ENCODE data around the gene DENND11.
"Not testable (repeated sequence)": the region's sequence is repeated elsewhere in the genome, so short reads cannot be mapped to it uniquely, and the experiment has no call there.

Gene DENND11

DNA sequence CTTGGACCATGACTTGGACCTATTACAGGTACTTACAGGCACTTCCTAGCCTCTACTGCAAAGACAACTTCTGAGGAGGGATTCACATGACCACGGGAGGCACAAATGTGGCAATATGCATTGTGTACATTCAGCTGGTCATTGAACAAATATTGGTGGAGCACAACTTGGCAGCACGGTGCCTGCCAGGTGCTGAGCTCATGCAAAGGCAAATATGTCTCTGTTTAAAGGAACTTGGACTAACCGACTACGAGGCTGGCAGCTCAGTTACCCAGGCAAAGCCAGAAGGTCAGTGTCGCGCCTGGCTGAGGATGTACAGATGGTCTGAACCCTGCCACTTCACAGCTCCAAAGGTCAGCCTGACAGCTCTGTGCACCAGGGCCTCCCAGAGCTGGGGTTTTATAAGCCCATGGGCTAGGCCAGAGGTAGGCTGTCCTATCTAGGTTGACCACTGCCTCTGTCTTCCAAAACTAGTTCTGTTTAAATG lies 6.1 kb downstream of the DENND11 start:
- no peak overlapping the region for H3K4me3 ChIP-seq (ENCODE audit: low read depth, low read length)
- TF ChIP-seq CTCF (IDR thresholded peaks at IDR 0.05; ENCODE audit: borderline replicate concordance, insufficient read depth, low read depth, low read length): no peak

GRCh38 chr7:141693082-141693481 lies 8.9 kb downstream of the DENND11 start:
- H3K4me3 ChIP-seq (ENCODE audit: low read depth, low read length): no peak overlapping the region
- no peak for TF ChIP-seq CTCF (IDR thresholded peaks at IDR 0.05; ENCODE audit: borderline replicate concordance, insufficient read depth, low read depth, low read length)

- H3K4me3 ChIP-seq (ENCODE audit: low read depth, low read length): no peak overlapping the region
- no peak for TF ChIP-seq CTCF (IDR thresholded peaks at IDR 0.05; ENCODE audit: borderline replicate concordance, insufficient read depth, low read depth, low read length)
Measured at GRCh38 chr7:141691961-141692360, 10.0 kb downstream of the DENND11 start.

GRCh38 chr7:141691540-141691939 lies 10.4 kb downstream of the DENND11 start:
- no peak for TF ChIP-seq CTCF (IDR thresholded peaks at IDR 0.05; ENCODE audit: borderline replicate concordance, insufficient read depth, low read depth, low read length)

DNA sequence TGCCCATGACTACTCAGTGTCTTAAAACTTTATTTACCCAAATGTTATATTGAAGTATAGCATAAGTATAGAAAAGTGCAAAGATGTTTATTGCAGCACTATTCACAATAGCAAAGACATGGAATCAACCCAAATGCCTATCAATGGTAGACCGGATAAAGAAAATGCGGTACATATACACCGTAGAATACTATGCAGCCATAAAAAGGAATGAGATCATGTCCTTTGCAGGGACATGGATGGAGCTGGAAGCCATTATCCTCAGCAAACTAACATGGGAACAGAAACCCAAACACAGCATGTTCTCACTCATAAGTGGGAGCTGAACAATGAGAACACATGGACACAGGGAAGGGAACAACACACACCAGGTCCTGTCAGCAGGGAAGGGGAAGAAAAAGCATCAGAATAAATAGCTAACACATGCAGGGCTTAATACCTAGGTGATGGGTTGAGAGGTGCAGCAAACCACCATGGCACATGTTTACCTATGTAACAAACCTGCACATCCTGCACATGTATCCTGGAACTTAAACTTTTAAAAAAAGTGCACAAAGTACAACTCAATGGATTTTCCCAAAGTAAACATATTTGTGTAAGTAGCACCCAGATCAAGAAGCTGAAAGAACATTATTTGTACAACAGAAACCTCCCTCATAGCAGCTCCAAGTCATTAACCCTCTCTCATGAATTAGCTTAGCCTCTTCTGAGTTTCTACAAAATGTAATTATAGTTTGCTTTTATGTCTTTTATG lies 12.7 kb downstream of the DENND11 start:
- H3K4me3 ChIP-seq (ENCODE audit: low read depth, low read length): not testable (repeated sequence)

More at GRCh38 chr7:141691540-141691939, 10.4 kb downstream of the DENND11 start:
- no peak overlapping the region for H3K4me3 ChIP-seq (ENCODE audit: low read depth, low read length)

GRCh38 chr7:141688043-141688442 lies 13.9 kb downstream of the DENND11 start:
- no peak overlapping the region for H3K4me3 ChIP-seq (ENCODE audit: low read depth, low read length)
- TF ChIP-seq CTCF (IDR thresholded peaks at IDR 0.05; ENCODE audit: borderline replicate concordance, insufficient read depth, low read depth, low read length): no peak

DNA sequence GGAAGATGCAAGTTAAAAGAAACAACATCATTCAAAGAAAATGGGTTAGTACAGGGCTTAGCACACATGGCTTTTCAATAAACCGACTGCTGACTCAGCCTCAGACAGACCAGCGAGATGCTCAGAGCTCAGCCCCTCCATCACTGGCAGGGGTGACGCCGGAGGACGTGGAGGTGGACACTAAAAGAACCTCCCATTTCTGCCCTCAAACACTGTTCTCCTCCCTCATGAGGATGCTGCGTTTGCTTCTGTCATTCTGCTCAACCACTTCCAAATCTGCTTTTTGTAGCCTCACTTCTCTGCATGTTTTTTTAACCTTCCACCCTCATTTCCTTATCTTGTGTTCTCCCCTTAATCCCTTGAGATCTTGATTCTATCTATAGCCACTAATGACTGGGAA lies 15.3 kb downstream of the DENND11 start:
- no peak overlapping the region for H3K4me3 ChIP-seq (ENCODE audit: low read depth, low read length)
- TF ChIP-seq CTCF (IDR thresholded peaks at IDR 0.05; ENCODE audit: borderline replicate concordance, insufficient read depth, low read depth, low read length): no peak
